PC-3 (cell line): Measurements from ENCODE around the gene TKFC. TPM values are rescaled to one million over a fixed set of nuclear protein-coding genes. Genes with fewer than 3 reads are reported as not detected.
A peak's percentile ranks its signal among the peaks of the same experiment; 100 is the strongest.

ENCODE experiments used
- ATAC-seq: fragments of 200-7000 bp; cut with Tn5 transposase; 2 replicates; pipeline ENCODE4 v1.9.1; 2020; ENCODE audit warnings: mild to moderate bottlenecking, moderate library complexity
- BruUV-seq: library from RNA; stranded (reverse); fragments of 400-500 nt; replicated peaks from 2 replicates; lab custom pipeline; 2021; lab: Mats Ljungman, UMichigan
- CTCF ChIA-PET: fragments of 300-600 bp; sonication (Branson Sonifier 250); formaldehyde crosslinking; loops from one replicate; lab custom pipeline; 2022; ENCODE audit warnings: antibody characterized with exemption; lab: Charles Lee
- POLR2A ChIA-PET: fragments of 300-600 bp; sonication (Branson Sonifier 250); formaldehyde crosslinking; loops from one replicate; lab custom pipeline; 2022; ENCODE audit warnings: antibody characterized with exemption; ENCODE audit not compliant: unreplicated experiment; lab: Charles Lee
- DNase-seq: peaks from one replicate; pipeline ENCODE4 v3.0.0-alpha.2; 2015
- H2AFZ ChIP-seq: fragments of 300-600 bp; sonication (generic); 2 replicates; pipeline ENCODE4 v1.6.0; 2016; ENCODE audit warnings: antibody characterized with exemption, low read length
- H3F3A ChIP-seq: fragments of 300-600 bp; sonication (generic); one replicate; pipeline ENCODE4 v1.6.0; 2017; ENCODE audit warnings: antibody characterized with exemption, low read length, control low read depth, mild to moderate bottlenecking; ENCODE audit not compliant: unreplicated experiment
- H3K27ac ChIP-seq: fragments of 300-600 bp; sonication (generic); 2 replicates; pipeline ENCODE4 v1.5.1; 2016; ENCODE audit warnings: mild to moderate bottlenecking, low read length
- H3K27me3 ChIP-seq: fragments of 300-600 bp; sonication (generic); 2 replicates; pipeline ENCODE4 v1.6.1; 2016; ENCODE audit warnings: low read length, mixed read lengths
- H3K36me3 ChIP-seq: fragments of 300-600 bp; sonication (generic); 2 replicates; pipeline ENCODE4 v1.6.1; 2016; ENCODE audit warnings: low read depth, mixed run types, low read length, mixed read lengths
- H3K4me1 ChIP-seq: fragments of 300-600 bp; sonication (generic); 2 replicates; pipeline ENCODE4 v1.5.1; 2016; ENCODE audit warnings: low read length; ENCODE audit not compliant: insufficient read depth
- H3K4me2 ChIP-seq: fragments of 300-600 bp; sonication (generic); 2 replicates; pipeline ENCODE4 v1.6.0; 2016; ENCODE audit warnings: low read length
- H3K4me3 ChIP-seq: fragments of 300-600 bp; sonication (generic); 2 replicates; pipeline ENCODE4 v1.5.1; 2016; ENCODE audit warnings: mild to moderate bottlenecking, low read length, mixed read lengths
- H3K79me2 ChIP-seq: fragments of 300-600 bp; sonication (generic); 2 replicates; pipeline ENCODE4 v1.6.1; 2017; ENCODE audit warnings: low read length, mixed read lengths
- H3K9ac ChIP-seq: fragments of 300-600 bp; sonication (generic); 2 replicates; pipeline ENCODE4 v1.6.0; 2016; ENCODE audit warnings: mild to moderate bottlenecking, low read length
- H3K9me2 ChIP-seq: fragments of 300-600 bp; sonication (generic); replicated peaks from 2 replicates; pipeline ENCODE4 v1.6.1; 2016; ENCODE audit warnings: mixed run types, low read length, mixed read lengths
- H3K9me3 ChIP-seq: fragments of 300-600 bp; sonication (generic); 2 replicates; pipeline ENCODE4 v1.6.1; 2016; ENCODE audit warnings: low read length, mixed read lengths
- H4K20me1 ChIP-seq: fragments of 300-600 bp; sonication (generic); 2 replicates; pipeline ENCODE4 v1.6.1; 2016; ENCODE audit warnings: low read length, mixed read lengths
- EZH2 ChIP-seq: fragments of 300-600 bp; sonication (generic); IDR thresholded peaks from one replicate; pipeline ENCODE4 v1.6.1; 2017; ENCODE audit warnings: antibody characterized with exemption, mild to moderate bottlenecking, low read length; ENCODE audit not compliant: unreplicated experiment
- EZH2phosphoT487 ChIP-seq: fragments of 300-600 bp; sonication (generic); IDR thresholded peaks from 2 replicates; pipeline ENCODE4 v1.6.1; 2018; ENCODE audit warnings: mild to moderate bottlenecking, antibody characterized with exemption, low read length, borderline replicate concordance
- intact Hi-C: fragments of 100-400 bp; cut with micrococcal nuclease; formaldehyde crosslinking; loops from 2 replicates; pipeline ENCODE4 v1.9.0; 2023
- total RNA-seq: library from RNA; depleted of rRNA; stranded (reverse); fragments of >200 nt; gene quantifications from 2 replicates; pipeline ENCODE4 v1.2.3, GENCODE V29; 2014
- TF ChIP-seq, protein P1 (sequence below): fragments of 300-600 bp; sonication (generic); conservative IDR thresholded peaks from 2 replicates; pipeline ENCODE4 v1.5.1; 2017; ENCODE audit warnings: antibody characterized with exemption, low read depth, mild to moderate bottlenecking, low read length

TKFC gene
- total RNA-seq, 1 experiment from 2014 or later: 56.9 TPM

DNA sequence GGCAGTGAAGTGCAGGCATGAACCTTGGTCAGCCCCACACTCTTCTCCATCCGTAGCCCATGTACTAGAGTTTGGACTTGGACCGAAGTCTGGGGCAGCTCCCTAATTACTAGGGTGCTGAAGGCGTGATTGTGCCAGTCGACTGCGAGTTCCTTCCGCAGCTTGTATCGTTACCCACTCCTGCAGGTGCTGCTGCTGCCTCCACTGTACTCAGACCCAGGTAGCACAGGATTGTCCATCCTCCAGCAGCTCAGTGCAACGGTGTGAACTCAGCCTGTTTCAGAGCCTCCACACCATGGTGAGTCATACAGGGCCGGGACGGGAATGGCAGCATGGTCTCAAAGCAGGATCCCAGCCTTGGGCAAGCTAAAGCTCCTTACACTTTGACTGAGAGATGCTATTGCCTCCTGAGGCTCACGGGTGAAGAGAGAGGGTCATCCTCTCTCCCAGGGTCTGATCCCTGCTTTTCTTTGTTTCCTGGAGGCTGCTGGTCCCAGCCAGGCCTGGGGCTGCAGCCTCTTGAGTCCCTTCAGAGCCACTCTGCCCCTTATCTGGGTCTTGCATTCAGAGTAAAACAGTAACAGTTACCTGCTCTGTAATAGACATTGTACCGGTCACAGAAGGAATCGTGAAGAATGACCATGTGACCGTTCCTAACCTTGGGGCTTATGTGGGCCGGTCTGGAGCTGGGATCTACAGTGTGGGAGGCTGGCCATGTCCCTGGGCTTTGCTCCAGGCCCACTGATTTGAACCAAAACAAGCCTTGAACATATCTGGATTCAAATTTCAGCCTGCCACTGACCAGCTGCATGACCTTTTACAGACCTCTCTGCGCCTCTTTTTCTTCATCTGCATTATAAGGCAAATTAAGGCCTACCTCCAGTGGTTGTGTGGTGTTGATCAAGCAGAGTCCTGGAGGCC is 1.7 kb downstream of the TKFC start:
- Histone ChIP-seq H3K36me3 (peaks cover 3% of the 10 kb centered on the region; the same call in 1 of the 2 replicates), H3K4me1 (peaks cover 30% of the 10 kb centered on the region), H3K79me2 (peaks cover 43% of the 10 kb centered on the region), H3K4me3 (no peak overlapping the region), H3F3A (no peaks in the 10 kb centered on the region), H3K27ac (no peak overlapping the region; the same call in 1 of the 2 replicates), H2AFZ (0 out of 2 replicates have a peak overlapping the region, but pooled peaks have one; percentile 12), H3K4me2 (peak overlapping the region; percentile 88), H3K9me2 (no peaks in the 10 kb centered on the region), H3K9me3 (no peaks in the 10 kb centered on the region), H4K20me1 (peaks cover 19% of the 10 kb centered on the region), H3K27me3 (no peaks in the 10 kb centered on the region), H3K9ac (no peak overlapping the region)
- ChIA-PET CTCF (interaction anchor here (0.5 to 3.5 kb wide), 3 partner anchors 27 to 66 kb away, joined by 3 to 63 read pairs (median 4); partner anchors contain the start of gene CYB561A3), POLR2A (interaction anchor here (0.6 kb wide), 1 partner anchor 92 kb away, joined by 8 read pairs; no protein-coding TSS in a partner anchor)
- DNase-seq (peak; percentile 60), ATAC-seq (peak; percentile 12; the same call in 1 of the 2 replicates)
- TF ChIP-seq, protein P1, sequence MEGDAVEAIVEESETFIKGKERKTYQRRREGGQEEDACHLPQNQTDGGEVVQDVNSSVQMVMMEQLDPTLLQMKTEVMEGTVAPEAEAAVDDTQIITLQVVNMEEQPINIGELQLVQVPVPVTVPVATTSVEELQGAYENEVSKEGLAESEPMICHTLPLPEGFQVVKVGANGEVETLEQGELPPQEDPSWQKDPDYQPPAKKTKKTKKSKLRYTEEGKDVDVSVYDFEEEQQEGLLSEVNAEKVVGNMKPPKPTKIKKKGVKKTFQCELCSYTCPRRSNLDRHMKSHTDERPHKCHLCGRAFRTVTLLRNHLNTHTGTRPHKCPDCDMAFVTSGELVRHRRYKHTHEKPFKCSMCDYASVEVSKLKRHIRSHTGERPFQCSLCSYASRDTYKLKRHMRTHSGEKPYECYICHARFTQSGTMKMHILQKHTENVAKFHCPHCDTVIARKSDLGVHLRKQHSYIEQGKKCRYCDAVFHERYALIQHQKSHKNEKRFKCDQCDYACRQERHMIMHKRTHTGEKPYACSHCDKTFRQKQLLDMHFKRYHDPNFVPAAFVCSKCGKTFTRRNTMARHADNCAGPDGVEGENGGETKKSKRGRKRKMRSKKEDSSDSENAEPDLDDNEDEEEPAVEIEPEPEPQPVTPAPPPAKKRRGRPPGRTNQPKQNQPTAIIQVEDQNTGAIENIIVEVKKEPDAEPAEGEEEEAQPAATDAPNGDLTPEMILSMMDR: no peak
- TF ChIP-seq EZH2phosphoT487 (no peak), EZH2 (no peak)
- intact Hi-C loops: loop anchor here (10.0 kb wide), 1 partner anchor 80 kb away; no protein-coding TSS in a partner anchor
- BruUV-seq: no TSS peak

DNA sequence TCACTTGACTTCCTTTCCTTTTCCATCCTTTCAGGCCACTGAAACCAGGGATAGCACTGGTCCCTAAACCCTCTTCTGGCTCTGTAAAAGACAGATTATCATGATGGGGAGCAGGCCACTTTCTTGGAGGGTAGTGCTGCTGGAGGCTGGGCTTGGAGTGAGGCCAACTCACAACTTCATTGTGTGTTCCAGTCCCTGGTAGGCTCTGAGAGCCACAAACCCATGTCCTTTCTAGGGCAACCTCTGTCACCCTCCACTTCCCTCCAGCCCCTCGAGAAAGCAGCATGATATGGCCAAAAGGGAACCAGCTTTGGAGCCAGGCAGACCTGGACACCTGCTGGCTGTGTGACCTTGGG is 2.3 kb downstream of the TKFC start:
- Histone ChIP-seq H3K9me3 (no peaks in the 10 kb centered on the region), H3K4me2 (no peak overlapping the region), H2AFZ (no peak overlapping the region), H3K9me2 (no peaks in the 10 kb centered on the region), H3K4me1 (peaks cover 30% of the 10 kb centered on the region), H3K9ac (no peak overlapping the region), H3K36me3 (no peaks in the 10 kb centered on the region), H3K4me3 (no peak overlapping the region), H3K79me2 (peaks cover 36% of the 10 kb centered on the region), H4K20me1 (peaks cover 16% of the 10 kb centered on the region), H3K27me3 (no peaks in the 10 kb centered on the region), H3K27ac (no peak overlapping the region), H3F3A (no peaks in the 10 kb centered on the region)
- ChIA-PET CTCF (interaction anchor here (1.2 to 3.5 kb wide), 3 partner anchors 27 to 57 kb away, joined by 18 to 63 read pairs (median 18); partner anchors contain the start of genes CYB561A3, TMEM138 and TMEM216), POLR2A (interaction anchor here (0.6 kb wide), 1 partner anchor 40 kb away, joined by 6 read pairs; the partner anchor contains the start of gene VWCE)
- ATAC-seq (no peak), DNase-seq (no peak)
- intact Hi-C loops: loop anchor here (10.0 kb wide), 1 partner anchor 81 kb away; no protein-coding TSS in a partner anchor
- no TSS peak for BruUV-seq
- TF ChIP-seq EZH2phosphoT487 (no peak), EZH2 (no peak)
- TF ChIP-seq, protein P1: no peak
